ENCODE results near the gene EML2. TPM values are rescaled to one million over a fixed set of nuclear protein-coding genes. Genes with fewer than 3 reads are reported as not detected.
A peak's percentile ranks its signal among the peaks of the same experiment; 100 is the strongest.

The EML2 gene
- total and polyA plus RNA-seq, 10 of the 15 experiments (the other 5 are each of a cell fraction or from before 2014, with no cell fraction given): 1.6 to 64.0 (median 27.5) TPM

MicroRNAs within 50 kb of the gene (microRNA counts, 767-probe panel; counts per million panel counts)
- 1,346 counts per million, percentile 48 among the panel's probes with 10 or more counts for microRNA hsa-miR-330-3p
- microRNA hsa-miR-330-5p: 516 counts per million, percentile 8 among the panel's probes with 10 or more counts
- 1,807 counts per million, percentile 70 among the panel's probes with 10 or more counts for microRNA hsa-miR-642a-5p
- 977 counts per million, percentile 26 among the panel's probes with 10 or more counts for microRNA hsa-miR-642b-3p

Small RNAs within 50 kb of the gene (microRNA-seq; reads per million reads assigned to microRNA genes)
- 587 reads per million, percentile 85 among the genes with 10 or more reads in this experiment for gene MIR330
- gene MIR642A: not detected
- gene MIR642B: not detected

Small RNAs within 50 kb of the gene (small RNA-seq; reads per million reads assigned to genes)
- gene MIR642A: 9.9 reads per million, percentile 95 among the genes with 10 or more reads in this experiment
- 0.12 reads per million for gene RN7SL836P

Other genes with a start within 250 kb of the EML2 start
Only the 7 nearest of the 21 such genes appear.
- gene OPA3, start 54.6 kb downstream of the EML2 start, total RNA-seq (2014; rRNA removed): 5.9 and 8.0 TPM in 2 replicates
- 9.8 and 10.0 TPM in 2 replicates for gene OPA3, start 54.6 kb downstream of the EML2 start, total RNA-seq (2014; rRNA removed; fragmentation: Illumina TruSeq; extraction: Trizol)
- gene OPA3, start 54.6 kb downstream of the EML2 start, total RNA-seq (2021): 18.1 and 22.2 TPM in 2 replicates
- gene OPA3, start 54.6 kb downstream of the EML2 start, polyA plus RNA-seq (2011; rRNA removed): 15.0 and 24.3 TPM in 2 replicates
- 10.6 and 12.8 TPM in 2 replicates for gene OPA3, start 54.6 kb downstream of the EML2 start, polyA plus RNA-seq (2014; fragmentation: Illumina TruSeq; extraction: Trizol)
- gene OPA3, start 54.6 kb downstream of the EML2 start, polyA plus RNA-seq (2014; fragmentation: Nextera tagmentation; extraction: Ambion mirVana): 1 to 10 TPM; 2.2 to 2.3 TPM
- gene OPA3, start 54.6 kb downstream of the EML2 start, polyA plus RNA-seq (2014; rRNA removed): 11.4 and 13.8 TPM in 2 replicates
- gene OPA3, start 54.6 kb downstream of the EML2 start, polyA plus RNA-seq (2016; fragmentation: Nextera tagmentation; extraction: Ambion mirVana): 10 to 100 TPM; 21.7 to 22.4 TPM
- gene GPR4, start 37.2 kb downstream of the EML2 start, total RNA-seq (2014; rRNA removed): not detected in 2 replicates
- not detected in 2 replicates for gene GPR4, start 37.2 kb downstream of the EML2 start, total RNA-seq (2014; rRNA removed; fragmentation: Illumina TruSeq; extraction: Trizol)
- gene GPR4, start 37.2 kb downstream of the EML2 start, total RNA-seq (2021): not detected in 2 replicates
- not detected in 2 replicates for gene GPR4, start 37.2 kb downstream of the EML2 start, polyA plus RNA-seq (2011; rRNA removed)
- not detected in 2 replicates for gene GPR4, start 37.2 kb downstream of the EML2 start, polyA plus RNA-seq (2014; fragmentation: Illumina TruSeq; extraction: Trizol)
- gene GPR4, start 37.2 kb downstream of the EML2 start, polyA plus RNA-seq (2014; fragmentation: Nextera tagmentation; extraction: Ambion mirVana): not detected
- gene GPR4, start 37.2 kb downstream of the EML2 start, polyA plus RNA-seq (2014; rRNA removed): 0.03 TPM in 1 of 2 replicates, not detected in the other
- not detected for gene GPR4, start 37.2 kb downstream of the EML2 start, polyA plus RNA-seq (2016; fragmentation: Nextera tagmentation; extraction: Ambion mirVana)
- 14.5 and 17.8 TPM in 2 replicates for gene GIPR, start 28.8 kb upstream of the EML2 start, total RNA-seq (2014; rRNA removed)
- 17.9 and 18.0 TPM in 2 replicates for gene GIPR, start 28.8 kb upstream of the EML2 start, total RNA-seq (2014; rRNA removed; fragmentation: Illumina TruSeq; extraction: Trizol)
- 22.1 and 25.6 TPM in 2 replicates for gene GIPR, start 28.8 kb upstream of the EML2 start, total RNA-seq (2021)
- gene GIPR, start 28.8 kb upstream of the EML2 start, polyA plus RNA-seq (2011; rRNA removed): 12.3 and 13.8 TPM in 2 replicates
- gene GIPR, start 28.8 kb upstream of the EML2 start, polyA plus RNA-seq (2014; fragmentation: Illumina TruSeq; extraction: Trizol): 10.5 and 13.6 TPM in 2 replicates
- gene GIPR, start 28.8 kb upstream of the EML2 start, polyA plus RNA-seq (2014; fragmentation: Nextera tagmentation; extraction: Ambion mirVana): 1 to 10 TPM; 1.7 TPM
- gene GIPR, start 28.8 kb upstream of the EML2 start, polyA plus RNA-seq (2014; rRNA removed): 26.3 and 27.1 TPM in 2 replicates
- 1 to 10 TPM; 4.2 to 5.4 TPM for gene GIPR, start 28.8 kb upstream of the EML2 start, polyA plus RNA-seq (2016; fragmentation: Nextera tagmentation; extraction: Ambion mirVana)
- 600 and 677 TPM in 2 replicates for gene SNRPD2, start 52.6 kb upstream of the EML2 start, total RNA-seq (2014; rRNA removed)
- 526 and 536 TPM in 2 replicates for gene SNRPD2, start 52.6 kb upstream of the EML2 start, total RNA-seq (2014; rRNA removed; fragmentation: Illumina TruSeq; extraction: Trizol)
- gene SNRPD2, start 52.6 kb upstream of the EML2 start, total RNA-seq (2021): 806 and 844 TPM in 2 replicates
- 939 and 1,096 TPM in 2 replicates for gene SNRPD2, start 52.6 kb upstream of the EML2 start, polyA plus RNA-seq (2011; rRNA removed)
- gene SNRPD2, start 52.6 kb upstream of the EML2 start, polyA plus RNA-seq (2014; fragmentation: Illumina TruSeq; extraction: Trizol): 529 and 569 TPM in 2 replicates
- gene SNRPD2, start 52.6 kb upstream of the EML2 start, polyA plus RNA-seq (2014; fragmentation: Nextera tagmentation; extraction: Ambion mirVana): 1,000 to 10,000 TPM; 3,237 to 3,621 TPM
- gene SNRPD2, start 52.6 kb upstream of the EML2 start, polyA plus RNA-seq (2014; rRNA removed): 736 and 920 TPM in 2 replicates
- 1,000 to 10,000 TPM; 1,262 to 1,451 TPM for gene SNRPD2, start 52.6 kb upstream of the EML2 start, polyA plus RNA-seq (2016; fragmentation: Nextera tagmentation; extraction: Ambion mirVana)
- 17.5 and 19.4 TPM in 2 replicates for gene QPCTL, start 53.3 kb upstream of the EML2 start, total RNA-seq (2014; rRNA removed)
- 6.9 and 7.6 TPM in 2 replicates for gene QPCTL, start 53.3 kb upstream of the EML2 start, total RNA-seq (2014; rRNA removed; fragmentation: Illumina TruSeq; extraction: Trizol)
- gene QPCTL, start 53.3 kb upstream of the EML2 start, total RNA-seq (2021): 22.6 and 23.9 TPM in 2 replicates
- gene QPCTL, start 53.3 kb upstream of the EML2 start, polyA plus RNA-seq (2011; rRNA removed): 6.1 and 11.3 TPM in 2 replicates
- gene QPCTL, start 53.3 kb upstream of the EML2 start, polyA plus RNA-seq (2014; fragmentation: Illumina TruSeq; extraction: Trizol): 7.4 and 9.0 TPM in 2 replicates
- gene QPCTL, start 53.3 kb upstream of the EML2 start, polyA plus RNA-seq (2014; fragmentation: Nextera tagmentation; extraction: Ambion mirVana): 1 to 10 TPM; 1.1 to 1.7 TPM
- gene QPCTL, start 53.3 kb upstream of the EML2 start, polyA plus RNA-seq (2014; rRNA removed): 21.0 and 24.1 TPM in 2 replicates
- 10 to 100 TPM; 11.1 to 12.6 TPM for gene QPCTL, start 53.3 kb upstream of the EML2 start, polyA plus RNA-seq (2016; fragmentation: Nextera tagmentation; extraction: Ambion mirVana)
- 23.6 and 26.4 TPM in 2 replicates for gene FBXO46, start 91.5 kb upstream of the EML2 start, total RNA-seq (2014; rRNA removed)
- gene FBXO46, start 91.5 kb upstream of the EML2 start, total RNA-seq (2014; rRNA removed; fragmentation: Illumina TruSeq; extraction: Trizol): 8.3 and 11.0 TPM in 2 replicates
- gene FBXO46, start 91.5 kb upstream of the EML2 start, total RNA-seq (2021): 50.4 and 61.5 TPM in 2 replicates
- gene FBXO46, start 91.5 kb upstream of the EML2 start, polyA plus RNA-seq (2011; rRNA removed): 4.3 and 5.9 TPM in 2 replicates
- 11.3 and 17.2 TPM in 2 replicates for gene FBXO46, start 91.5 kb upstream of the EML2 start, polyA plus RNA-seq (2014; fragmentation: Illumina TruSeq; extraction: Trizol)
- 1 to 10 TPM; 2.5 to 7.1 TPM for gene FBXO46, start 91.5 kb upstream of the EML2 start, polyA plus RNA-seq (2014; fragmentation: Nextera tagmentation; extraction: Ambion mirVana)
- gene FBXO46, start 91.5 kb upstream of the EML2 start, polyA plus RNA-seq (2014; rRNA removed): 25.3 and 31.3 TPM in 2 replicates
- gene FBXO46, start 91.5 kb upstream of the EML2 start, polyA plus RNA-seq (2016; fragmentation: Nextera tagmentation; extraction: Ambion mirVana): 10 to 100 TPM; 16.1 to 28.8 TPM
- gene MEIOSIN, start 94.0 kb upstream of the EML2 start, total RNA-seq (2014; rRNA removed): 0.11 and 0.17 TPM in 2 replicates
- not detected in 2 replicates for gene MEIOSIN, start 94.0 kb upstream of the EML2 start, total RNA-seq (2014; rRNA removed; fragmentation: Illumina TruSeq; extraction: Trizol)
- not detected in 2 replicates for gene MEIOSIN, start 94.0 kb upstream of the EML2 start, total RNA-seq (2021)
- gene MEIOSIN, start 94.0 kb upstream of the EML2 start, polyA plus RNA-seq (2011; rRNA removed): 0.04 and 0.11 TPM in 2 replicates
- gene MEIOSIN, start 94.0 kb upstream of the EML2 start, polyA plus RNA-seq (2014; fragmentation: Illumina TruSeq; extraction: Trizol): 0.06 TPM in 1 of 2 replicates, not detected in the other
- gene MEIOSIN, start 94.0 kb upstream of the EML2 start, polyA plus RNA-seq (2014; fragmentation: Nextera tagmentation; extraction: Ambion mirVana): not detected
- gene MEIOSIN, start 94.0 kb upstream of the EML2 start, polyA plus RNA-seq (2014; rRNA removed): 0.04 and 0.05 TPM in 2 replicates
- gene MEIOSIN, start 94.0 kb upstream of the EML2 start, polyA plus RNA-seq (2016; fragmentation: Nextera tagmentation; extraction: Ambion mirVana): under 1 TPM; 0.19 to 0.66 TPM

All from GM12878 (cell line).